GM12878 (cell line): ENCODE data around the gene IPCEF1. TPM values are rescaled to one million over a fixed set of nuclear protein-coding genes. Genes with fewer than 3 reads are reported as not detected.

Source experiments
- ATAC-seq: fragments of 200-7000 bp; cut with Tn5 transposase; 3 replicates; pipeline ENCODE4 v1.9.1; 2020; ENCODE audit warnings: mild to moderate bottlenecking, moderate library complexity
- BruUV-seq: library from RNA; stranded (reverse); fragments of 400-500 nt; replicated peaks from 2 replicates; lab custom pipeline; 2021; lab: Mats Ljungman, UMichigan
- CTCF ChIA-PET: fragments of 300-600 bp; sonication (Branson Sonifier 250); formaldehyde crosslinking; extraction: SDS; loops from one replicate; lab custom pipeline; 2021; ENCODE audit warnings: inconsistent platforms; lab: Yijun Ruan, JAX
- POLR2A ChIA-PET: fragments of 350-600 bp; formaldehyde crosslinking; extraction: SDS; loops from one replicate; lab custom pipeline; 2021; ENCODE audit warnings: inconsistent platforms; lab: Charles Lee
- RAD21 ChIA-PET: fragments of 300-600 bp; sonication (Branson Sonifier 250); formaldehyde crosslinking; loops from one replicate; lab custom pipeline; 2023; ENCODE audit warnings: antibody characterized with exemption; ENCODE audit not compliant: unreplicated experiment; lab: Charles Lee
- SMC1A ChIA-PET: fragments of 300-600 bp; sonication (Branson Sonifier 250); formaldehyde crosslinking; loops from one replicate; lab custom pipeline; 2023; ENCODE audit not compliant: unreplicated experiment, uncharacterized antibody; lab: Charles Lee
- DNase-seq: peaks from one replicate; pipeline ENCODE4 v3.0.0-alpha.2; 2011; ENCODE audit warnings: low read depth, low spot score
- FAIRE-seq: peaks from 3 replicates; lab custom pipeline; 2011; peaks lifted over from hg19 to GRCh38; lab: Jason Lieb, UNC
- H2AFZ ChIP-seq: 2 replicates; pipeline ENCODE4 v1.6.0; 2011; ENCODE audit warnings: low read depth, low read length, control low read depth; ENCODE audit not compliant: control insufficient read depth
- H3K27ac ChIP-seq: 2 replicates; pipeline ENCODE4 v1.5.1; 2011; ENCODE audit warnings: control low read depth; ENCODE audit not compliant: control insufficient read depth, insufficient read depth
- H3K27me3 ChIP-seq, 2 experiments: replicated peaks in 1 of 2; 2 replicates each; pipeline versions ENCODE4 v1.6.0 to v1.6.1; 2011; ENCODE audit warnings: low read length in 1 of 2; ENCODE audit not compliant: control insufficient read depth in 2 of 2, insufficient read depth in 2 of 2
- H3K36me3 ChIP-seq, 2 experiments: 2 replicates each; pipeline ENCODE4 v1.5.1; 2011; ENCODE audit warnings: low read length in 1 of 2; ENCODE audit not compliant: control insufficient read depth in 2 of 2, insufficient read depth in 2 of 2
- H3K4me1 ChIP-seq: 2 replicates; pipeline ENCODE4 v1.6.1; 2011; ENCODE audit warnings: mild to moderate bottlenecking, low read length, moderate library complexity, mixed read lengths; ENCODE audit not compliant: control insufficient read depth, insufficient read depth
- H3K4me2 ChIP-seq: 2 replicates; pipeline ENCODE4 v1.6.0; 2011; ENCODE audit warnings: control low read depth; ENCODE audit not compliant: control insufficient read depth, insufficient read depth
- H3K4me3 ChIP-seq: fragments of 200-600 bp; sonication (generic); 2 replicates; pipeline ENCODE4 v1.5.1; 2016
- H3K79me2 ChIP-seq: 2 replicates; pipeline ENCODE4 v1.6.0; 2011; ENCODE audit warnings: low read length; ENCODE audit not compliant: control insufficient read depth, insufficient read depth
- H3K9ac ChIP-seq: 2 replicates; pipeline ENCODE4 v1.8.0; 2011; ENCODE audit warnings: low read length, control low read depth, mixed read lengths; ENCODE audit not compliant: control insufficient read depth, insufficient read depth
- H3K9me3 ChIP-seq: replicated peaks from 3 replicates; pipeline ENCODE4 v1.5.1; 2011; ENCODE audit warnings: mild to moderate bottlenecking, low read length; ENCODE audit not compliant: control insufficient read depth, insufficient read depth
- H4K20me1 ChIP-seq: 2 replicates; pipeline ENCODE4 v1.6.0; 2011; ENCODE audit not compliant: control insufficient read depth, insufficient read depth
- BMI1 ChIP-seq: fragments of 450-650 bp; IDR thresholded peaks from 2 replicates; pipeline ENCODE4 v1.6.1; 2016; ENCODE audit warnings: mild to moderate bottlenecking, moderate library complexity, borderline replicate concordance
- BRCA1 ChIP-seq: IDR thresholded peaks from 2 replicates; pipeline ENCODE4 v1.6.1; 2011; ENCODE audit warnings: low read depth, low read length, improper control_type of control experiment
- CBFB ChIP-seq: IDR thresholded peaks from 2 replicates; pipeline ENCODE4 v1.6.1; 2016; ENCODE audit warnings: antibody characterized with exemption, low read depth
- EED ChIP-seq: sonication (generic); IDR thresholded peaks from 2 replicates; pipeline ENCODE4 v1.6.1; 2016; ENCODE audit warnings: antibody characterized with exemption, low read depth
- ELK1 ChIP-seq: IDR thresholded peaks from 2 replicates; pipeline ENCODE4 v1.6.1; 2012; ENCODE audit warnings: low read depth, low read length, improper control_type of control experiment
- EP300 ChIP-seq, 2 experiments: fragments of 150-350 bp in 1 of 2; IDR thresholded peaks; 2 replicates each; pipeline ENCODE4 v1.6.1; 2011 to 2012; ENCODE audit warnings: low read depth in 2 of 2, low read length in 2 of 2, borderline replicate concordance in 1 of 2, improper control_type of control experiment in 1 of 2, inconsistent platforms in 1 of 2; ENCODE audit not compliant: control insufficient read depth in 1 of 2
- FOXK2 ChIP-seq: fragments of 450-650 bp; IDR thresholded peaks from 2 replicates; pipeline ENCODE4 v1.6.1; 2017; ENCODE audit warnings: mild to moderate bottlenecking, moderate library complexity
- HSF1 ChIP-seq: fragments of 150-350 bp; IDR thresholded peaks from 2 replicates; pipeline ENCODE4 v1.6.1; 2014; ENCODE audit warnings: mild to moderate bottlenecking, low read depth, low read length
- IKZF1 ChIP-seq: fragments of 450-650 bp; conservative IDR thresholded peaks from 2 replicates; pipeline ENCODE4 v1.6.1; 2017; ENCODE audit warnings: antibody characterized with exemption, mild to moderate bottlenecking
- IRF3 ChIP-seq: fragments of 450-650 bp; IDR thresholded peaks from 2 replicates; pipeline ENCODE4 v1.6.1; 2014; ENCODE audit warnings: mild to moderate bottlenecking
- MEF2A ChIP-seq: IDR thresholded peaks from 2 replicates; pipeline ENCODE4 v1.6.1; 2011; ENCODE audit warnings: low read depth, mild to moderate bottlenecking, low read length, moderate library complexity; ENCODE audit not compliant: insufficient read depth
- MXI1 ChIP-seq: fragments of 150-350 bp; IDR thresholded peaks from 2 replicates; pipeline ENCODE4 v1.6.1; 2011; ENCODE audit warnings: low read depth, mild to moderate bottlenecking, inconsistent platforms, low read length, improper control_type of control experiment
- NFYB ChIP-seq: IDR thresholded peaks from 2 replicates; pipeline ENCODE4 v1.6.1; 2011; ENCODE audit warnings: low read depth, mild to moderate bottlenecking, low read length, improper control_type of control experiment, moderate library complexity; ENCODE audit not compliant: insufficient read depth
- RELB ChIP-seq: fragments of 450-650 bp; IDR thresholded peaks from 2 replicates; pipeline ENCODE4 v1.6.1; 2017; ENCODE audit warnings: low read depth, mild to moderate bottlenecking, moderate library complexity
- SKIL ChIP-seq: fragments of 450-650 bp; IDR thresholded peaks from 2 replicates; pipeline ENCODE4 v1.6.1; 2017; ENCODE audit warnings: mild to moderate bottlenecking, low read depth, inconsistent platforms; ENCODE audit not compliant: poor library complexity, severe bottlenecking
- ZNF274 ChIP-seq: IDR thresholded peaks from one replicate; pipeline ENCODE4 v1.8.0; 2011; ENCODE audit not compliant: insufficient read length, insufficient read depth
- ZZZ3 ChIP-seq: IDR thresholded peaks from 2 replicates; pipeline ENCODE4 v1.6.1; 2011; ENCODE audit warnings: low read depth; ENCODE audit not compliant: control insufficient read depth, insufficient read length
- WGBS: methylation state at CpG from one replicate; pipeline ENCODE4 v1.1.6; 2016; ENCODE audit warnings: low lambda C conversion rate; ENCODE audit not compliant: insufficient replicate concordance, insufficient coverage; ENCODE audit errors: missing lambda C conversion rate; 5-methylcytosine and 5-hydroxymethylcytosine counted together
- in situ Hi-C: fragments of 300-500 bp; cut with MboI; formaldehyde crosslinking; loops from 9 replicates; pipeline ENCODE4 v1.14.3; 2018; ENCODE audit warnings: mixed read lengths
- intact Hi-C: fragments of 100-400 bp; cut with micrococcal nuclease; formaldehyde crosslinking; loops from one replicate; pipeline ENCODE4 v1.14.2; 2022; ENCODE audit not compliant: unreplicated experiment
- polyA plus RNA-seq, 11 experiments: library from polyadenylated mRNA; depleted of rRNA in 4 of 11; unstranded in 6 of 11; stranded (reverse) in 5 of 11; fragments of >200 nt; fragmentation: Nextera tagmentation in 4 of 11; fragmentation: Illumina TruSeq in 1 of 11; extraction: Ambion mirVana in 4 of 11; extraction: Trizol in 1 of 11; gene quantifications; 1 replicate in 1 of 11; 2 replicates in 10 of 11; pipeline versions ENCODE4 v1.2.1 to v1.2.3, GENCODE V29; 2011 to 2016; ENCODE audit warnings: inconsistent platforms in 2 of 11, missing spikeins in 2 of 11, low read depth in 1 of 11
- total RNA-seq, 4 experiments: library from RNA; depleted of rRNA in 3 of 4; stranded (reverse); fragments of >200 nt in 3 of 4; fragmentation: Illumina TruSeq in 1 of 4; extraction: Trizol in 1 of 4; gene quantifications; 2 replicates each; pipeline versions ENCODE4 v1.2.1 to v1.2.3, GENCODE V29; 2013 to 2021

The IPCEF1 gene
- total and polyA plus RNA-seq, 10 of the 15 experiments (the other 5 are each of a cell fraction or from before 2014, with no cell fraction given): 1.3 to 137 (median 4.2) TPM

- Histone ChIP-seq H3K4me2 (no peak overlapping the region), H3K27me3 (peaks cover 0 to 3% of the 10 kb centered on the region in 2 experiments; a peak in 1 of 4 replicates), H3K79me2 (no peaks in the 10 kb centered on the region), H3K27ac (no peak overlapping the region), H3K9me3 (no peaks in the 10 kb centered on the region; the same call in 2 of the 3 replicates), H3K4me1 (no peaks in the 10 kb centered on the region), H3K36me3 (no peaks in the 10 kb centered on the region), H3K9ac (no peak overlapping the region), H4K20me1 (no peaks in the 10 kb centered on the region), H3K4me3 (no peak overlapping the region), H2AFZ (no peak overlapping the region)
- RAD21 ChIA-PET: no interaction called here
- FAIRE-seq (no peak), ATAC-seq (0 out of 3 replicates have a peak, but pooled peaks have one; percentile 33), DNase-seq (no peak)
- POLR2A ChIA-PET: no interaction called here
- SMC1A ChIA-PET: no interaction called here
- in situ Hi-C loops (no loop called here), intact Hi-C loops (no loop called here)
- WGBS: 0% methylated on average over 1 of the region's 1 CpG
- no TSS peak for BruUV-seq
- CTCF ChIA-PET: interaction anchor here (0.8 to 1.0 kb wide), 2 partner anchors 134 to 137 kb away, joined by 3 read pairs; no protein-coding TSS in a partner anchor
- TF ChIP-seq FOXK2 (no peak), NFYB (no peak), BRCA1 (no peak), RELB (no peak), MXI1 (no peak), EED (no peak), IRF3 (no peak), EP300 (IDR thresholded peaks at IDR 0.05; ENCODE audit: borderline replicate concordance in 1 of 2, control insufficient read depth in 1 of 2, low read depth in 2 of 2, low read length in 2 of 2) (no peak), HSF1 (no peak), IKZF1 (no peak), MEF2A (no peak), BMI1 (no peak), ZZZ3 (no peak), ZNF274 (no peak), SKIL (no peak), CBFB (no peak), ELK1 (no peak)
Observed at GRCh38 chr6:154143753-154144152, 212.8 kb downstream of the IPCEF1 start.
